ACC112 (cell line): ENCODE data around the gene PRDM16.

Experiments
- H2AFZ ChIP-seq: fragments of 200-600 bp; sonication (generic); one replicate; pipeline ENCODE4 v1.6.0; 2017; ENCODE audit warnings: antibody characterized with exemption, low read length; ENCODE audit not compliant: unreplicated experiment
- H3K27ac ChIP-seq: fragments of 200-600 bp; sonication (generic); 2 replicates; pipeline ENCODE4 v1.5.1; 2014; ENCODE audit warnings: low read depth, mild to moderate bottlenecking, antibody characterized with exemption, low read length, moderate library complexity
- H3K27me3 ChIP-seq: fragments of 200-600 bp; sonication (generic); 2 replicates; pipeline ENCODE4 v1.6.1; 2014; ENCODE audit warnings: mild to moderate bottlenecking, antibody characterized with exemption, low read length, moderate library complexity, mixed read lengths; ENCODE audit not compliant: insufficient read depth
- H3K36me3 ChIP-seq: fragments of 200-600 bp; sonication (generic); 2 replicates; pipeline ENCODE4 v1.6.1; 2016; ENCODE audit warnings: mild to moderate bottlenecking, antibody characterized with exemption, low read length, moderate library complexity, mixed read lengths; ENCODE audit not compliant: insufficient read depth
- H3K4me1 ChIP-seq: fragments of 200-600 bp; sonication (generic); one replicate; pipeline ENCODE4 v1.6.1; 2016; ENCODE audit warnings: low read length, mixed read lengths; ENCODE audit not compliant: insufficient read depth, unreplicated experiment, control insufficient read depth
- H3K4me3 ChIP-seq: fragments of 200-600 bp; sonication (generic); 2 replicates; pipeline ENCODE4 v1.5.1; 2014; ENCODE audit warnings: mild to moderate bottlenecking, low read depth, low read length
- H3K79me2 ChIP-seq: fragments of 200-600 bp; sonication (generic); one replicate; pipeline ENCODE4 v1.6.0; 2016; ENCODE audit warnings: low read length; ENCODE audit not compliant: control insufficient read depth, unreplicated experiment, insufficient read depth

PRDM16 gene

DNA sequence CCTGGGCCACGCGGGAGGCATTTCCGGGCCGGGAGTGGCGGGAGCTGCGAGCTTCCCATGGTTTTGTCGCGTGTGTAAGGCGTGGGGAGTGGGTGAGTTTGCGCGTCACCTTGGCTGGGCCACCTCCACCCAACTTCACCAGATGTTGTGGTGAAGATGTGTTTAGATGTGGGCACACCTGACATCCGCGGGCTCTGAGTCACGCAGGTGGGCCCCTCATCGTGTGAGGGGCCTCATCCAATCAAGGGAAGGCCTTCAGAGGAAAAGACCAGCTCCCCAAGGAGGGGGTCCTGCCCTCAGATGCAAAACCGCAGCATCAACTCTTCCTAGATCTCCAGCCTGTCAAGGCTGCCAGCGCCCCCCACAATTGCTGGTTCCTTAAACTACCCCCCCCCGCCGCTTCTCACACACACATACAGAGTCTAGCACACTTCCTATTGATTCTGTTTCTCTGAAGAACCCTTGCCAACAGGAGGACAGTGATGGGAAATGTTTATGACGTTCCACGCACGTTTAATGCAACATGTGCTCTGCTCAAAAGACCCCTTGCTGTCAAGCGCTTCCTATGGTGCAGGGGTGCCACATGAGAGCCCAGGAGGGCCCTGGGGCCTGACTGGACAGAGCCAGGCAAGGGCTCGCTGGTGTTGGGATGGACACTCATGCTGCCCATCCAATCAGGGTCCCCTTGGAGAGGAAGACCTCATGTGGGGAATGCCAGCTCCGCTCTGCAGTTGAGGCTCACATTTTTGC lies 35.8 kb upstream of the PRDM16 start:
- no peak overlapping the region for H3K4me3 ChIP-seq
- H3K4me1 ChIP-seq = no peaks in the 10 kb centered on the region
- no peaks in the 10 kb centered on the region for H3K79me2 ChIP-seq
- peaks cover 5% of the 10 kb centered on the region; the same call in 1 of the 2 replicates for H3K27me3 ChIP-seq
- H2AFZ ChIP-seq = no peak overlapping the region
- H3K36me3 ChIP-seq = no peaks in the 10 kb centered on the region
- H3K27ac ChIP-seq = no peak overlapping the region

DNA sequence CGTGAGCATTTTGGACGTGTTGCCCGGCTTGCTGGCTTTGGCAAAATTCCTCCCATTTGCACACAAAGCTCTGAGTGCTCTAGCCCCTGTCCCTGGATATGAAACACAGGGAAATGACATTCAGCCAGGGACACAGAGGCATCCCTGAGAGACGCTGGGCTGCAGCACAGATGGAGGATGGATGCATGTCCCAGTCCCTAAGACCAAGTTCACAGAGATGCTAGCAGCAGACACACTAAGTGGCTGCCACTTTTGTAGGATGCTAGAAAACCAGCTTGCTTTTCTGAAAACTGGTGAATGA lies 35.3 kb upstream of the PRDM16 start:
- Histone ChIP-seq H3K4me3 (no peak overlapping the region), H3K27me3 (peaks cover 5% of the 10 kb centered on the region; the same call in 1 of the 2 replicates), H3K36me3 (no peaks in the 10 kb centered on the region), H2AFZ (no peak overlapping the region), H3K4me1 (no peaks in the 10 kb centered on the region), H3K79me2 (no peaks in the 10 kb centered on the region), H3K27ac (no peak overlapping the region)

DNA sequence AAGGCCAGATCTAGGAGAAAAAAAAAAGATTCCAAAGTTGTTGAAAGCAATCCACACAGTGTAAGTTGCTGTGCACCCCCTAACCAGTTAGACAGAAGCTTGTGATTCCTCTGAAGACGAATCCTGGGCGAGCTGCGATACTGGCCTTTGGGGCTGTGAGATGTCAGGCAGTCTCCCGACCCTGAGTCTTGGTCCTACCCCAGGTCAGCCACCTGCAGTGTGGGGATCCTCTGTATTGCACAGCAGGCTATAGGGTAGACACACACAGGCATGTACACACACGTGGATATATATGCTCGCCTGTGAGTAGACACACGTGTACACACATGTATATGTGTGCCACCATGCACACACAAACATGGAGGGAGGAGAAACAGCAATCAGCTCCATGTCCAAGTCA lies 34.8 kb upstream of the PRDM16 start:
- Histone ChIP-seq H3K79me2 (no peaks in the 10 kb centered on the region), H3K4me1 (no peaks in the 10 kb centered on the region), H3K27ac (no peak overlapping the region), H3K4me3 (no peak overlapping the region), H3K27me3 (peaks cover 5% of the 10 kb centered on the region; the same call in 1 of the 2 replicates), H3K36me3 (no peaks in the 10 kb centered on the region), H2AFZ (no peak overlapping the region)

DNA sequence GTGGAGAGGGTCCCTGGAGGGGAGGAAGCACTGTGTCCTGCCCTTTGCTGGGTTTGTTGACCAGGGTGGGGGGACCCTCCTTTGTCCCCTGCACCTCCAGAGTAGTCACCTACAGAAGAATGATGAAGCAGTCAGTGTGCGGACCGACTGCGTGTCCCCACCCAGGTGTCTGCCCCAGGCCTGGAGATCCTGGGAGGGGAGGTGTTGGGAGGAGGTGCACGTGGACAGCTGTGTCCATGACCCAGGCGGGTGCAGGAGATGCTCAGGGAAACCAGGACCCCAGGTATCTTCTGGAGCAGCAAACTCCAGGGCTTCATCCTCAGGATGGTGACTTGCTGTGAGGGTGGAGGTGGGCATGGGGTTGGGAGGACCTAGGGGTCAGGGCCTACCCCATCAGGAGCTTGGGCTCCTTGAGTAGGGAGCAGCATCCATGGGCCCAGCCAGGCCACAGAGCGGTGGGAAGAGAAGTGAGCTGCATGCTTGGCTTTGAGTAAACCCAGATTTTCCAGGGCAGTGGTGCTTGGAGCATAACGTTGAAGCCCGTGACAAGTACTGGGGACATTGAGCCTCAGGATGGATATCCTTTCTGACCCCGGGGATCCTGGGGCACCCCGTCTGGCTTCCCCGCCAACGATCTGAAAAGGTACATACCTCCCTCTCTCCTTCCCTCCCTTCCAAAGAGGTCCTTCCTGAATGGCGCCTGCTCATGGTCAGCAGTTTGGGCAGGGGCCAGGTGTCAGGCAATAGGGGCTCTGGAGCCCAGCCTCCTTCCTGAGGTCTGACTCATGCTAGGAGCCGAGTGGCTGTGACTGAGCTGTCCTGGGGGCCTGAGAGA lies 34.1 kb upstream of the PRDM16 start:
- Histone ChIP-seq H3K27ac (no peak overlapping the region), H3K4me1 (no peaks in the 10 kb centered on the region), H3K4me3 (no peak overlapping the region), H2AFZ (no peak overlapping the region), H3K79me2 (no peaks in the 10 kb centered on the region), H3K36me3 (no peaks in the 10 kb centered on the region), H3K27me3 (peaks cover 10% of the 10 kb centered on the region; the same call in 1 of the 2 replicates)

DNA sequence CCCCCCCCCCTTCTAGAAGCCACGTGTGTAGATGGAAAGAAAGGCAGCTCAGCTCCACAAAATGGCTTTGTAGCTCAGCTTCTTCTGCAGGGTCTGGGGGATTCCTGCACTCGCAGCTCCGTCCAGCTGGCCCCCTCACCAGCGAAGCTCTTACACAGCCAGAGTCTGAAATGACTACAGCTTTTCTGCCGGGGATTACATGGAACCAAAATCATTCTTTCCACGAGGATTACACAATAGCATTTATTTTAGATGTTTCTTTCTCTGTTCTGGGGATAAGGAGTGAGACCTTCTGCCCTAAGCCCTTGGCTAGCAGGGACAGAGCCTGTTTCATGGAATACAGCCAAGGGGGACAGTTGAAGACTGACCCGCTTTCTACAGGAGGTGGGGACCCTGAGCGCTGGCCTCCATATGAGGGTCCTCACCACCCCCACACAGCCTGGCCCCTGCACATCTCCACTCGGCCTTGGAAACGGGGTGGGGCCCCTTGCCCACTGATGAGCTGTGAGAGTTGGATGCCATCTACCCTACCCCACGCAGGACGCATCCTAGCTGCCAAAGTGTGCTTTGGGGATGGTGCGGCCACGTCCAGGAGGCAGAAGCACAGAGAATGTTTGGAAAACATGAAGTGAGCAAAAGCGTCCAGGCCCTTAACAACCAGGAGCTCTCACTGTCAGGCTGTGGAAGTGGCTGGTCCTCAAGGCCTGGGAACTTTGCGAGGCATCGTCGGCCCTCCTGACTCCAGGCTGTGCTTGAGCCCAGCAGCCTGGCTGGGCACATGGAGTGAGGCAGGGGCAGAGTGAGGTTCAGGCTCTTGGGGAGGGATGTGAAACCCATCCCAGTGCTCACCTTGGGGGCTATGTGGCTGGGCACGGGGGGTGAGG lies 33.2 kb upstream of the PRDM16 start:
- Histone ChIP-seq H3K4me3 (no peak overlapping the region), H3K27me3 (peaks cover 19% of the 10 kb centered on the region; the same call in 1 of the 2 replicates), H3K36me3 (no peaks in the 10 kb centered on the region), H3K27ac (no peak overlapping the region), H2AFZ (no peak overlapping the region), H3K79me2 (no peaks in the 10 kb centered on the region), H3K4me1 (no peaks in the 10 kb centered on the region)

DNA sequence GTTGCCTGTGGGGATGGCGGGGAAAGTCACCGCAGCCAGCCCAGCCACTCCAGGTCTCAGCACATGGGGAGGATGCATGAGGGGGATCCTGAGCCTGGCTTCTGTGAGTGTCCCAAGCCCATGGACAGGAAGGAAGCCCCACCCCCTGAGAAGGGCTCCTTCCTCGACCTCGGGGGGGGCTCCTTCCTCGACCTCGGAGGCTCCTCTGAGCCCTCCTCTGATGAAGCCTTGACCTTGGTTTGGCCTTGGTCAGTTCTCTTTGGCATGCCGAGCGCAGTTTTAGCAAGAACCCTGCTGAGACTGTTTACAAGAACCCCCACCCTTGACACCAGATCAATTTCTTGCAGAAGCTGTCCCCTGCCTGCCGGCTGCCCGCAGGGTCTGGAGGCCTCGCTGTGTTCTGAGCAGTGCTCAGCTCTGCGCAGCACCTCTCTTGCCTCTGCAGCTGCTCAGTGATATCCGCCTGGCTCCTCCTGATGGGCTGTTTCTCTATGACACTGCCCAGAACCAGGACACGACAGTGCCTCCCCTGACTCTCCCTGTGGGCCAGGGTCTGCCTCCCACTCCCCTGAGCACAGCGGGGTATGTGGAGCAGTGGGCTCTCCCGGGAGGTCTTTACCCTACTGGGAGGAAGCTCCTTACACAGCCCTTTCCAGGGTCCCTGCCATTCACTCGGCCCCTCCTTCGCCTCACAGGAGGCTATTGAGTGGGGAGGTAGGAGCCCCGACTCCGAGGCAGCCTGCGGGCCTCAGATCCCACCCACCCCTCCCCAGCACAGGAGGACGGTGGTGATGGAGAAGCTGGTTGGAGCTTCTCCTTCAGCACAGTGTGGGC lies 32.3 kb upstream of the PRDM16 start:
- Histone ChIP-seq H3K27ac (no peak overlapping the region), H3K27me3 (peaks cover 26% of the 10 kb centered on the region; the same call in 1 of the 2 replicates), H3K79me2 (no peaks in the 10 kb centered on the region), H3K36me3 (no peaks in the 10 kb centered on the region), H3K4me1 (no peaks in the 10 kb centered on the region), H2AFZ (no peak overlapping the region), H3K4me3 (no peak overlapping the region)

DNA sequence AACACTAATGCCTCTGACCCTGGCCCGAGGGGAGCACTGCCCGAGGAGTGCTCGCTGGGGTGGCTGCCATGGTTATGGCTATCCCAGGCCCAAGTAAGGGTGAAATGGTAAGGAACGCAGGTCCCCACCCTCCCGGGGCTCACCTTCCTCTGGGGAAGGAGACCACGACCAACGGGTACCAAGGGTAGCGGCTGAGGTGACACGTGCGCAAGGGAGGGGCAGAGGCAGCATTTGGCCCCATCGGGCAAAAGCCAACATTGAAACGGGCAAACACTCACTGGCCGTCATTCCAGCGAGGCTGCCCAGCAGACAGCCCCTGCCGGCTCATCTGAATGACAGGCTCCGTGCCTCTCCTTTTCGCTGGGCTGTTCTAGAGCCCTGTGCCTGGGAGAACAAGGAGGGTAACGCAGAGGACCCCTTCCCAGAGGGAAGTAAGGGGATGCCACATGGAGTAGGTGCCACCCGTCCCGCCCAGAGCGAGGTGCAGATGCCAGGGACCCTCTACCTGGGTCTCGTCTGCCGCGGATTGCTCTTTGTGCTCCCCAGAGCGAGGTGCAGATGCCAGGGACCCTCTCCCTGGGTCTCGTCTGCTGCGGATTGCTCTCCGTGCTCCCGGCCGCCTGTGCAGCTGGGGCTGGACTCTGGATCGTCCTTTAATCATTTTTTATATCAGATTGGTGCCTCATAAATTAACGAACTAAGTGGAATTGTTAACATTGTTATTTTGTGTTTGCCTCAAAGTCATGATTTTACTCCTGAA lies 31.5 kb upstream of the PRDM16 start:
- Histone ChIP-seq H3K4me1 (no peaks in the 10 kb centered on the region), H3K27me3 (peaks cover 27% of the 10 kb centered on the region; the same call in 1 of the 2 replicates), H2AFZ (no peak overlapping the region), H3K27ac (no peak overlapping the region), H3K4me3 (no peak overlapping the region), H3K79me2 (no peaks in the 10 kb centered on the region), H3K36me3 (no peaks in the 10 kb centered on the region)

DNA sequence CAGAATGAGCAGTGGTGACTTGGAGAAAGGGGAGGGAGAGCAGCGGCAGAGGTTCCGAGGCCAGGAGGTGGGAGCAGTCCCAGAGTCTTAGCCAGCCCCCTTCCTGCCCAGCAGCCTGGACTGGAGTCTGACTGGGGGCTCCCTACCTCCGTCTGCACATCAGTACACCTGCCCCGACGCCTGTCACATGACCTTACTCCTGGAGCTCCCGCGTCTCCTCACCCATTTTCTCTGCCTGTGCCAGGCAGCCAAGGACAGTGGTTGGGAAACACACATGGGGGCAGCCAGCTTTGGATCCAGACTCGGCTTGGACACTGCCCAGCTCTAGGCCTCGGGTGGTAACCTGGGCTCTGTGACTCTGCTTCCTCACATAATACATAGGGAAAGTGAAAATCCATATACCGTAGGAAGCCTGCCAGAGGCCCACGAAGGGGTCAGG lies 30.9 kb upstream of the PRDM16 start:
- no peak overlapping the region for H3K4me3 ChIP-seq
- no peaks in the 10 kb centered on the region for H3K36me3 ChIP-seq
- no peak overlapping the region for H3K27ac ChIP-seq
- peaks cover 27% of the 10 kb centered on the region; the same call in 1 of the 2 replicates for H3K27me3 ChIP-seq
- H3K79me2 ChIP-seq = no peaks in the 10 kb centered on the region
- no peak overlapping the region for H2AFZ ChIP-seq
- no peaks in the 10 kb centered on the region for H3K4me1 ChIP-seq

DNA sequence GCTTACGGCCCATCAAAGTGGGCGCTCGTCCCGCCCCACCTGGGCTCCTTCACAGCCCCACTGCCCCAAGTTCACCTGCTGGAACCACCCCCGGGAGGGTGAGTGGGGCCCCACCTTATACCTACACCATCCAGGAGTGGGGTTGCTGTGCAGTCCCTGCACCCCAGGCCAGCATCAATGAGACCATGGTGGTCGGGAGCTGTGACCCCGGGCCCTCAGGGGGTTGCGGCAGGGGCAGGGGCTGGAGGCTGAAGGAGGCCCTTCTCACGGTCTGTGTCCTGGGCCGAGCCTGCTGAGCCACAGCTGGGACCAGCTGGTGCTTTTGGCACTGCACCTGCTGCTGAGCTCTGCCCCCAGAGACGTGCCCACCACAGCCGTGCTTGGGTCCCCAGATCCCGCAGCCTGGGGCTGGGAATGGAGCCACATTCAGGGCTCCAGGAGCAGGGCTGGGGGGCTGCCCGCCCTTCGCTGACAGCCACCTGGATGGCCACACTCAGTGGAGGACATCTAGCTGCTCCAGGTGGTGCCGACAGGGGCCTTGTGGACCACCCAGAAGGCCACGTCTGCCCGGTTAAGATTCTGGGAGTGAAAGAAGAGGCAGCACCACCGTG lies 30.3 kb upstream of the PRDM16 start:
- no peak overlapping the region for H3K27ac ChIP-seq
- no peaks in the 10 kb centered on the region for H3K36me3 ChIP-seq
- peaks cover 28% of the 10 kb centered on the region; the same call in 1 of the 2 replicates for H3K27me3 ChIP-seq
- H3K79me2 ChIP-seq = no peaks in the 10 kb centered on the region
- H3K4me1 ChIP-seq = no peaks in the 10 kb centered on the region
- H2AFZ ChIP-seq = no peak overlapping the region
- no peak overlapping the region for H3K4me3 ChIP-seq
